Stomach (tissue), 9 donors: ENCODE data around the gene LST1. TPM values are rescaled to one million over a fixed set of nuclear protein-coding genes. Genes with fewer than 3 reads are reported as not detected.
"Not testable (repeated sequence)": the region's sequence is repeated elsewhere in the genome, so short reads cannot be mapped to it uniquely, and the experiment has no call there.

Experiments
- DNase-seq, 2 donors: peaks; one replicate each; pipeline versions ENCODE4 v3.0.0 to v3.0.0-alpha.2; 2013 to 2019
- H3K27ac ChIP-seq, 5 donors: fragments of 200-600 bp in 4 of 5; sonication (generic) in 4 of 5; one replicate each; pipeline ENCODE4 v1.5.1; 2013 to 2019; ENCODE audit warnings: mild to moderate bottlenecking in 1 of 5, moderate library complexity in 1 of 5
- H3K27me3 ChIP-seq, 3 donors: fragments of 200-600 bp; sonication (generic); one replicate each; pipeline ENCODE4 v1.5.1; 2017 to 2019; ENCODE audit warnings: mixed run types in 1 of 3
- H3K36me3 ChIP-seq, 4 donors: fragments of 200-600 bp; sonication (generic); 1 replicate in 3 of 4; 2 replicates in 1 of 4; pipeline ENCODE4 v1.5.1; 2016 to 2019
- H3K4me1 ChIP-seq, 4 donors: fragments of 200-600 bp; sonication (generic); one replicate each; pipeline ENCODE4 v1.5.1; 2016 to 2019
- H3K4me3 ChIP-seq, 4 donors: fragments of 200-600 bp; sonication (generic) in 3 of 4; one replicate each; pipeline ENCODE4 v1.5.1; 2016 to 2019; ENCODE audit warnings: mild to moderate bottlenecking in 1 of 4
- H3K9me3 ChIP-seq, 4 donors: fragments of 200-600 bp; sonication (generic); one replicate each; pipeline ENCODE4 v1.5.1; 2016 to 2019
- CTCF ChIP-seq, 7 experiments: fragments of 450-650 bp in 4 of 7; fragments of 200-600 bp in 3 of 7; sonication (generic) in 3 of 7; IDR thresholded peaks; one replicate each; pipeline ENCODE4 v1.5.1; 2016 to 2019; ENCODE audit warnings: antibody characterized with exemption in 7 of 7, control low read depth in 2 of 7, mild to moderate bottlenecking in 1 of 7
- EP300 ChIP-seq: sonication (generic); formaldehyde crosslinking; IDR thresholded peaks from one replicate; pipeline ENCODE4 v1.6.1; 2017; ENCODE audit warnings: antibody characterized with exemption
- POLR2A ChIP-seq, 4 donors: fragments of 450-650 bp; IDR thresholded peaks; one replicate each; pipeline ENCODE4 v1.6.1; 2016; ENCODE audit warnings: antibody characterized with exemption in 4 of 4, control low read depth in 2 of 4, mild to moderate bottlenecking in 1 of 4, moderate library complexity in 1 of 4
- POLR2AphosphoS5 ChIP-seq, 3 donors: sonication (generic); formaldehyde crosslinking; IDR thresholded peaks; one replicate each; pipeline ENCODE4 v1.6.1; 2016; ENCODE audit warnings: antibody characterized with exemption in 3 of 3
- WGBS, 5 donors: extraction: QIAGEN DNeasy Blood & Tissue Kit in 3 of 5; methylation state at CpG; one replicate each; pipeline versions ENCODE4 v1.1.5 to v1.1.7; 2013 to 2018; 5-methylcytosine and 5-hydroxymethylcytosine counted together
- intact Hi-C: fragments of 100-400 bp; cut with DNase I; formaldehyde crosslinking; loops from one replicate; pipeline ENCODE4 v1.15.1; 2023; ENCODE audit warnings: low total_unique reads
- polyA plus RNA-seq, 3 donors: library from polyadenylated mRNA; stranded (reverse); fragments of 200-250 nt; gene quantifications; one replicate each; pipeline ENCODE4 v1.2.3, GENCODE V29; 2013
- total RNA-seq, 5 donors: library from RNA; depleted of rRNA; stranded (reverse); fragments of >200 nt; gene quantifications; one replicate each; pipeline versions ENCODE4 v1.1.0 to v1.2.3, GENCODE V29; 2014 to 2016
- donor health status: healthy with polysubstance abuse.
- donor health status: Bipolar disorder and iron deficiency.
- donor health status: healthy.

LST1 gene
- total and polyA plus RNA-seq, 8 donors, result 2.9 to 35.4 (median 8.8) TPM; not detected in 3

GRCh38 chr6:31548544-31548873, 37.6 kb upstream of the LST1 start:
- peak overlapping the region in 2 of 4 donors; percentile 49 to 50 for H3K4me3 ChIP-seq
- no peaks in the 10 kb centered on the region for H3K9me3 ChIP-seq
- intact Hi-C loops, result loop anchor here (5.0 kb wide), 1 partner anchor 54 kb away; no protein-coding TSS in a partner anchor
- H3K4me1 ChIP-seq, result peaks cover 8 to 52% (median 29%) of the 10 kb centered on the region in 4 donors
- 84 to 94% (median 92%) methylated on average over 2 of the region's 2 CpGs for WGBS, 5 donors
- TF ChIP-seq POLR2AphosphoS5 (IDR thresholded peaks at IDR 0.05) (no peak), CTCF (IDR thresholded peaks at IDR 0.05) (no peak), EP300 (no peak), POLR2A (IDR thresholded peaks at IDR 0.05) (no peak)
- DNase-seq, result no peak
- H3K36me3 ChIP-seq, result peaks cover 0 to 46% (median 40%) of the 10 kb centered on the region in 4 donors
- H3K27me3 ChIP-seq, result no peaks in the 10 kb centered on the region
- peak overlapping the region in 4 of 5 donors; percentile 86 to 89 (median 88) for H3K27ac ChIP-seq

- 41 to 62% (median 53%) methylated on average over 5 of the region's 5 CpGs for WGBS, 5 donors
- H3K4me3 ChIP-seq, H3K27me3 ChIP-seq, H3K9me3 ChIP-seq, H3K27ac ChIP-seq, intact Hi-C loops: not testable (repeated sequence)
- TF ChIP-seq CTCF (IDR thresholded peaks at IDR 0.05), result peak in 2 of 7 experiments; percentile 35 to 36
- Histone ChIP-seq H3K36me3 (peaks cover 0 to 67% (median 53%) of the 10 kb centered on the region in 4 donors), H3K4me1 (peaks cover 8 to 56% (median 29%) of the 10 kb centered on the region in 4 donors)
- DNase-seq, result peak; percentile 60 to 76
Observed at GRCh38 chr6:31551371-31551770, 34.7 kb upstream of the LST1 start.

- TF ChIP-seq POLR2AphosphoS5 (IDR thresholded peaks at IDR 0.05) (no peak), EP300 (no peak), POLR2A (IDR thresholded peaks at IDR 0.05) (no peak), CTCF (IDR thresholded peaks at IDR 0.05) (no peak)
- no peak overlapping the region for H3K27ac ChIP-seq
- intact Hi-C loops, result no loop called here
- no peaks in the 10 kb centered on the region for H3K9me3 ChIP-seq
- no peak overlapping the region for H3K4me3 ChIP-seq
- WGBS, 5 donors, result 49 to 80% (median 69%) methylated on average over 3 of the region's 3 CpGs
- H3K4me1 ChIP-seq, result peaks cover 4 to 69% (median 30%) of the 10 kb centered on the region in 4 donors
- DNase-seq, result no peak
- H3K36me3 ChIP-seq, result peaks cover 24 to 83% (median 74%) of the 10 kb centered on the region in 4 donors
- no peaks in the 10 kb centered on the region for H3K27me3 ChIP-seq
Observed at GRCh38 chr6:31556307-31556706, 29.8 kb upstream of the LST1 start.

- Histone ChIP-seq H3K27me3 (no peaks in the 10 kb centered on the region), H3K36me3 (peaks cover 24 to 71% (median 65%) of the 10 kb centered on the region in 4 donors), H3K4me1 (peaks cover 4 to 64% (median 28%) of the 10 kb centered on the region in 4 donors), H3K9me3 (no peaks in the 10 kb centered on the region), H3K27ac (peak overlapping the region in 4 of 5 donors; percentile 54 to 82 (median 70)), H3K4me3 (no peak overlapping the region)
- 73 to 83% (median 81%) methylated on average over 24 of the region's 24 CpGs for WGBS, 5 donors
- intact Hi-C loops, result no loop called here
- no peak for TF ChIP-seq CTCF (IDR thresholded peaks at IDR 0.05)
- TF ChIP-seq POLR2AphosphoS5 (IDR thresholded peaks at IDR 0.05), result no peak
- no peak for TF ChIP-seq POLR2A (IDR thresholded peaks at IDR 0.05)
- TF ChIP-seq EP300, result no peak
- DNase-seq, result no peak
Observed at GRCh38 chr6:31557443-31558317, 28.4 kb upstream of the LST1 start.
